HepG2 (cell line): ENCODE results near the gene PARN. TPM values are rescaled to one million over a fixed set of nuclear protein-coding genes. Genes with fewer than 3 reads are reported as not detected.

Experiments
- ARHGAP35 ChIP-seq: sonication (generic); formaldehyde crosslinking; IDR thresholded peaks from 2 replicates; pipeline ENCODE4 v1.9.0; 2022; ENCODE audit warnings: mild to moderate bottlenecking, inconsistent platforms, moderate library complexity, missing genetic modification reagents, borderline replicate concordance
- NR2F6 ChIP-seq, 2 experiments: IDR thresholded peaks; 2 replicates each; pipeline ENCODE4 v1.6.1; 2016; ENCODE audit warnings: antibody characterized with exemption in 1 of 2, mild to moderate bottlenecking in 1 of 2
- NRL ChIP-seq: sonication (generic); formaldehyde crosslinking; IDR thresholded peaks from 2 replicates; pipeline ENCODE4 v1.5.0; 2020; ENCODE audit warnings: missing genetic modification reagents, mild to moderate bottlenecking, moderate library complexity, borderline replicate concordance
- ZBTB42 ChIP-seq: sonication (generic); formaldehyde crosslinking; IDR thresholded peaks from 2 replicates; pipeline ENCODE4 v1.5.0; 2020; ENCODE audit warnings: mild to moderate bottlenecking, missing genetic modification reagents
- ZFAT ChIP-seq: sonication (generic); formaldehyde crosslinking; conservative IDR thresholded peaks from 2 replicates; pipeline ENCODE4 v1.8.1; 2023; ENCODE audit warnings: missing genetic modification reagents, inconsistent platforms
- ZFP36 ChIP-seq: fragments of 150-350 bp; IDR thresholded peaks from 2 replicates; pipeline ENCODE4 v1.6.1; 2018; ENCODE audit warnings: borderline replicate concordance, low read length, low read depth; ENCODE audit not compliant: partially characterized antibody
- ZNF556 ChIP-seq: sonication (generic); formaldehyde crosslinking; IDR thresholded peaks from 2 replicates; pipeline ENCODE4 v1.4.0; 2020; ENCODE audit warnings: mild to moderate bottlenecking, missing genetic modification reagents, borderline replicate concordance
- ZNF652 ChIP-seq: IDR thresholded peaks from 2 replicates; pipeline ENCODE4 v1.6.1; 2016; ENCODE audit warnings: low read depth, borderline replicate concordance
- polyA plus RNA-seq, 8 experiments: library from polyadenylated mRNA; depleted of rRNA in 3 of 8; stranded (reverse) in 7 of 8; unstranded in 1 of 8; fragments of >200 nt; fragmentation: Illumina TruSeq in 4 of 8; extraction: Trizol in 4 of 8; gene quantifications; 2 replicates each; pipeline versions ENCODE4 v1.2.1 to v1.2.3, GENCODE V29; 2011 to 2016; ENCODE audit warnings: low read depth in 4 of 8, missing spikeins in 1 of 8, mixed read lengths in 1 of 8; ENCODE audit not compliant: insufficient read depth in 1 of 8
- total RNA-seq, 5 experiments: library from RNA; depleted of rRNA; stranded (reverse); fragments of >200 nt; fragmentation: Illumina TruSeq; extraction: Trizol; gene quantifications; 2 replicates each; pipeline ENCODE4 v1.2.3, GENCODE V29; 2016; ENCODE audit warnings: low read depth in 1 of 5
- TF ChIP-seq, protein P1 (sequence below): sonication (generic); formaldehyde crosslinking; IDR thresholded peaks from 2 replicates; pipeline ENCODE4 v1.5.0; 2020; ENCODE audit warnings: mild to moderate bottlenecking, missing genetic modification reagents, borderline replicate concordance
- TF ChIP-seq, protein P2 (sequence below): IDR thresholded peaks from 2 replicates; pipeline ENCODE4 v1.6.1; 2012; ENCODE audit warnings: inconsistent platforms
- TF ChIP-seq, protein P3 (sequence below): sonication (generic); formaldehyde crosslinking; IDR thresholded peaks from 2 replicates; pipeline ENCODE4 v1.5.1; 2020; ENCODE audit warnings: mild to moderate bottlenecking, missing genetic modification reagents, moderate library complexity
- TF ChIP-seq, protein P4 (sequence below): sonication (generic); formaldehyde crosslinking; conservative IDR thresholded peaks from 2 replicates; pipeline ENCODE4 v1.5.0; 2020; ENCODE audit warnings: missing genetic modification reagents
- TF ChIP-seq, protein P5 (sequence below): sonication (generic); formaldehyde crosslinking; IDR thresholded peaks from 2 replicates; pipeline ENCODE4 v1.5.0; 2020; ENCODE audit warnings: missing genetic modification reagents, mild to moderate bottlenecking, borderline replicate concordance
- TF ChIP-seq, protein P6 (sequence below): sonication (generic); formaldehyde crosslinking; IDR thresholded peaks from 2 replicates; pipeline ENCODE4 v1.4.0; 2020; ENCODE audit warnings: missing genetic modification reagents

The PARN gene
- total and polyA plus RNA-seq, 2 of the 13 experiments (the other 11 are each of a cell fraction or from before 2014, with no cell fraction given): 13.3 to 47.6 TPM

DNA sequence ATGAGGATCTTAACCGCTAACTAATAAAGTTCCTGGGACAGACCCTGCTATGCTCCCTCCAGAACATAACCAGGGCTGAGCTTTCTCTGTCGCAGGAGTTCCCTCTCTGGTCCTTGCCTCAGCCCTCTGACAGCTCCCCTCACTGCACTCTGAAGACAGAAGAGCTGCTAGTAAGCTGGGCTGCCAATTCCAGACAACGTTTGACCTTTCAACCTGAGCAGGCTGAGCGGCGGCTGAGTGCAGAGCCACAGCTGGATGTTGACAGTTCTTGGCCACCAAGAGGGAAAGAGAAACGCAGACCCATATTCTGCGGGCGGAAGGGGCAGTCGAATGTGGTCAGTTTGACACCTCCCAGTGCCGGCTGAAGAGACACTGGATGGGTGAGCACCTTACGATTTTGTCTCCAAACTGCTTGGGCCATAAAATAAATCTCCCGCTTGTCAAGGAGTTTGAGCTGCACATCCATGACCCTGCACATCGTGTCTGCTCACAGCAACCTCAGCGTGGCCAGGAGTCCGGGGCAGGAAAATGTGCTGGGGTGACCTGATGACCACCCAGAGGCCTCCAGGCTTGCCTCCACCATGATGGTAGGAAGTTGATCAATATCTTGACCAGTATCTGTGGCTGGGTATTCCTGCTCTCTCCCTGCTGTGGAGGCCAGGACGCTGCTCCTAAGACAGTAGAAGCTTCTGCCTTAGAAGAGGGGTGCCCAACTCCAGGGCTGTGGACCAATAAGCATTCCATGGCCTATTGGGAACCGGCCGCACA is 209.2 kb downstream of the PARN start (continued):
- TF ChIP-seq, protein P1, sequence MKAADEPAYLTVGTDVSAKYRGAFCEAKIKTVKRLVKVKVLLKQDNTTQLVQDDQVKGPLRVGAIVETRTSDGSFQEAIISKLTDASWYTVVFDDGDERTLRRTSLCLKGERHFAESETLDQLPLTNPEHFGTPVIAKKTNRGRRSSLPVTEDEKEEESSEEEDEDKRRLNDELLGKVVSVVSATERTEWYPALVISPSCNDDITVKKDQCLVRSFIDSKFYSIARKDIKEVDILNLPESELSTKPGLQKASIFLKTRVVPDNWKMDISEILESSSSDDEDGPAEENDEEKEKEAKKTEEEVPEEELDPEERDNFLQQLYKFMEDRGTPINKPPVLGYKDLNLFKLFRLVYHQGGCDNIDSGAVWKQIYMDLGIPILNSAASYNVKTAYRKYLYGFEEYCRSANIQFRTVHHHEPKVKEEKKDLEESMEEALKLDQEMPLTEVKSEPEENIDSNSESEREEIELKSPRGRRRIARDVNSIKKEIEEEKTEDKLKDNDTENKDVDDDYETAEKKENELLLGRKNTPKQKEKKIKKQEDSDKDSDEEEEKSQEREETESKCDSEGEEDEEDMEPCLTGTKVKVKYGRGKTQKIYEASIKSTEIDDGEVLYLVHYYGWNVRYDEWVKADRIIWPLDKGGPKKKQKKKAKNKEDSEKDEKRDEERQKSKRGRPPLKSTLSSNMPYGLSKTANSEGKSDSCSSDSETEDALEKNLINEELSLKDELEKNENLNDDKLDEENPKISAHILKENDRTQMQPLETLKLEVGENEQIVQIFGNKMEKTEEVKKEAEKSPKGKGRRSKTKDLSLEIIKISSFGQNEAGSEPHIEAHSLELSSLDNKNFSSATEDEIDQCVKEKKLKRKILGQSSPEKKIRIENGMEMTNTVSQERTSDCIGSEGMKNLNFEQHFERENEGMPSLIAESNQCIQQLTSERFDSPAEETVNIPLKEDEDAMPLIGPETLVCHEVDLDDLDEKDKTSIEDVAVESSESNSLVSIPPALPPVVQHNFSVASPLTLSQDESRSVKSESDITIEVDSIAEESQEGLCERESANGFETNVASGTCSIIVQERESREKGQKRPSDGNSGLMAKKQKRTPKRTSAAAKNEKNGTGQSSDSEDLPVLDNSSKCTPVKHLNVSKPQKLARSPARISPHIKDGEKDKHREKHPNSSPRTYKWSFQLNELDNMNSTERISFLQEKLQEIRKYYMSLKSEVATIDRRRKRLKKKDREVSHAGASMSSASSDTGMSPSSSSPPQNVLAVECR (CRISPR knock-in tag): peak; percentile 54; the same call in 1 of the 2 replicates
- TF ChIP-seq NR2F6 (IDR thresholded peaks at IDR 0.05): peak; percentile 89
- TF ChIP-seq NR2F6 (CRISPR knock-in tag; IDR thresholded peaks at IDR 0.05): peak; percentile 96
- TF ChIP-seq, protein P2, sequence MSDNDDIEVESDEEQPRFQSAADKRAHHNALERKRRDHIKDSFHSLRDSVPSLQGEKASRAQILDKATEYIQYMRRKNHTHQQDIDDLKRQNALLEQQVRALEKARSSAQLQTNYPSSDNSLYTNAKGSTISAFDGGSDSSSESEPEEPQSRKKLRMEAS: peak; percentile 62
- TF ChIP-seq, protein P3, sequence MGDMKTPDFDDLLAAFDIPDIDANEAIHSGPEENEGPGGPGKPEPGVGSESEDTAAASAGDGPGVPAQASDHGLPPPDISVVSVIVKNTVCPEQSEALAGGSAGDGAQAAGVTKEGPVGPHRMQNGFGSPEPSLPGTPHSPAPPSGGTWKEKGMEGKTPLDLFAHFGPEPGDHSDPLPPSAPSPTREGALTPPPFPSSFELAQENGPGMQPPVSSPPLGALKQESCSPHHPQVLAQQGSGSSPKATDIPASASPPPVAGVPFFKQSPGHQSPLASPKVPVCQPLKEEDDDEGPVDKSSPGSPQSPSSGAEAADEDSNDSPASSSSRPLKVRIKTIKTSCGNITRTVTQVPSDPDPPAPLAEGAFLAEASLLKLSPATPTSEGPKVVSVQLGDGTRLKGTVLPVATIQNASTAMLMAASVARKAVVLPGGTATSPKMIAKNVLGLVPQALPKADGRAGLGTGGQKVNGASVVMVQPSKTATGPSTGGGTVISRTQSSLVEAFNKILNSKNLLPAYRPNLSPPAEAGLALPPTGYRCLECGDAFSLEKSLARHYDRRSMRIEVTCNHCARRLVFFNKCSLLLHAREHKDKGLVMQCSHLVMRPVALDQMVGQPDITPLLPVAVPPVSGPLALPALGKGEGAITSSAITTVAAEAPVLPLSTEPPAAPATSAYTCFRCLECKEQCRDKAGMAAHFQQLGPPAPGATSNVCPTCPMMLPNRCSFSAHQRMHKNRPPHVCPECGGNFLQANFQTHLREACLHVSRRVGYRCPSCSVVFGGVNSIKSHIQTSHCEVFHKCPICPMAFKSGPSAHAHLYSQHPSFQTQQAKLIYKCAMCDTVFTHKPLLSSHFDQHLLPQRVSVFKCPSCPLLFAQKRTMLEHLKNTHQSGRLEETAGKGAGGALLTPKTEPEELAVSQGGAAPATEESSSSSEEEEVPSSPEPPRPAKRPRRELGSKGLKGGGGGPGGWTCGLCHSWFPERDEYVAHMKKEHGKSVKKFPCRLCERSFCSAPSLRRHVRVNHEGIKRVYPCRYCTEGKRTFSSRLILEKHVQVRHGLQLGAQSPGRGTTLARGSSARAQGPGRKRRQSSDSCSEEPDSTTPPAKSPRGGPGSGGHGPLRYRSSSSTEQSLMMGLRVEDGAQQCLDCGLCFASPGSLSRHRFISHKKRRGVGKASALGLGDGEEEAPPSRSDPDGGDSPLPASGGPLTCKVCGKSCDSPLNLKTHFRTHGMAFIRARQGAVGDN (CRISPR knock-in tag): peak; percentile 93
- no peak for TF ChIP-seq ZNF652 (CRISPR knock-in tag)
- TF ChIP-seq, protein P4, sequence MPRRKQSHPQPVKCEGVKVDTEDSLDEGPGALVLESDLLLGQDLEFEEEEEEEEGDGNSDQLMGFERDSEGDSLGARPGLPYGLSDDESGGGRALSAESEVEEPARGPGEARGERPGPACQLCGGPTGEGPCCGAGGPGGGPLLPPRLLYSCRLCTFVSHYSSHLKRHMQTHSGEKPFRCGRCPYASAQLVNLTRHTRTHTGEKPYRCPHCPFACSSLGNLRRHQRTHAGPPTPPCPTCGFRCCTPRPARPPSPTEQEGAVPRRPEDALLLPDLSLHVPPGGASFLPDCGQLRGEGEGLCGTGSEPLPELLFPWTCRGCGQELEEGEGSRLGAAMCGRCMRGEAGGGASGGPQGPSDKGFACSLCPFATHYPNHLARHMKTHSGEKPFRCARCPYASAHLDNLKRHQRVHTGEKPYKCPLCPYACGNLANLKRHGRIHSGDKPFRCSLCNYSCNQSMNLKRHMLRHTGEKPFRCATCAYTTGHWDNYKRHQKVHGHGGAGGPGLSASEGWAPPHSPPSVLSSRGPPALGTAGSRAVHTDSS (CRISPR knock-in tag): no peak
- TF ChIP-seq, protein P5, sequence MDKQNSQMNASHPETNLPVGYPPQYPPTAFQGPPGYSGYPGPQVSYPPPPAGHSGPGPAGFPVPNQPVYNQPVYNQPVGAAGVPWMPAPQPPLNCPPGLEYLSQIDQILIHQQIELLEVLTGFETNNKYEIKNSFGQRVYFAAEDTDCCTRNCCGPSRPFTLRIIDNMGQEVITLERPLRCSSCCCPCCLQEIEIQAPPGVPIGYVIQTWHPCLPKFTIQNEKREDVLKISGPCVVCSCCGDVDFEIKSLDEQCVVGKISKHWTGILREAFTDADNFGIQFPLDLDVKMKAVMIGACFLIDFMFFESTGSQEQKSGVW (CRISPR knock-in tag): no peak
- no peak for TF ChIP-seq ARHGAP35 (CRISPR knock-in tag)
- peak; percentile 44; the same call in 1 of the 2 replicates for TF ChIP-seq ZNF556 (CRISPR knock-in tag)
- TF ChIP-seq, protein P6, sequence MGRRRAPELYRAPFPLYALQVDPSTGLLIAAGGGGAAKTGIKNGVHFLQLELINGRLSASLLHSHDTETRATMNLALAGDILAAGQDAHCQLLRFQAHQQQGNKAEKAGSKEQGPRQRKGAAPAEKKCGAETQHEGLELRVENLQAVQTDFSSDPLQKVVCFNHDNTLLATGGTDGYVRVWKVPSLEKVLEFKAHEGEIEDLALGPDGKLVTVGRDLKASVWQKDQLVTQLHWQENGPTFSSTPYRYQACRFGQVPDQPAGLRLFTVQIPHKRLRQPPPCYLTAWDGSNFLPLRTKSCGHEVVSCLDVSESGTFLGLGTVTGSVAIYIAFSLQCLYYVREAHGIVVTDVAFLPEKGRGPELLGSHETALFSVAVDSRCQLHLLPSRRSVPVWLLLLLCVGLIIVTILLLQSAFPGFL: no peak
- TF ChIP-seq NRL: peak; percentile 17; the same call in 1 of the 2 replicates
- peak; percentile 92 for TF ChIP-seq ZBTB42 (CRISPR knock-in tag)
- no peak for TF ChIP-seq ZFAT (CRISPR knock-in tag)
- no peak for TF ChIP-seq ZFP36
